Fibroblast of upper back skin (primary cell): Measurements from ENCODE around the gene P3R3URF.
"Not testable (repeated sequence)": the region's sequence is repeated elsewhere in the genome, so short reads cannot be mapped to it uniquely, and the experiment has no call there.

ENCODE experiments used
- DNase-seq: peaks from one replicate; pipeline ENCODE4 v3.0.0-alpha.2; 2013

The P3R3URF gene

GRCh38 chr1:46176211-46176865 lies at the start of gene P3R3URF:
TSS of gene P3R3URF (minus strand) at chr1:46176488. CDS start at chr1:46176471, 17 bp downstream.
- DNase-seq: no peak

GRCh38 chr1:46224966-46225365 lies 48.7 kb upstream of the P3R3URF start:
- no peak for DNase-seq

- peak; percentile 84 for DNase-seq
Measured at GRCh38 chr1:46223472-46223943, 47.2 kb upstream of the P3R3URF start.

GRCh38 chr1:46223055-46223454 lies 46.8 kb upstream of the P3R3URF start:
- DNase-seq: not testable (repeated sequence)

GRCh38 chr1:46221749-46222148 lies 45.5 kb upstream of the P3R3URF start:
- DNase-seq: no peak

- no peak for DNase-seq
Measured at GRCh38 chr1:46220808-46221207, 44.5 kb upstream of the P3R3URF start.

- peak; percentile 12 for DNase-seq
Measured at GRCh38 chr1:46219551-46220520, 43.5 kb upstream of the P3R3URF start.

GRCh38 chr1:46218443-46218842 lies 42.2 kb upstream of the P3R3URF start:
- no peak for DNase-seq

GRCh38 chr1:46215504-46215903 lies 39.2 kb upstream of the P3R3URF start:
- no peak for DNase-seq

- DNase-seq: no peak
Measured at GRCh38 chr1:46211051-46211450, 34.8 kb upstream of the P3R3URF start.

- DNase-seq: no peak
Measured at GRCh38 chr1:46210561-46210960, 34.3 kb upstream of the P3R3URF start.

GRCh38 chr1:46206399-46206798 lies 30.1 kb upstream of the P3R3URF start:
- no peak for DNase-seq

GRCh38 chr1:46205791-46206190 lies 29.5 kb upstream of the P3R3URF start:
- no peak for DNase-seq

- DNase-seq: no peak
Measured at GRCh38 chr1:46205141-46205540, 28.9 kb upstream of the P3R3URF start.

- DNase-seq: no peak
Measured at GRCh38 chr1:46204406-46204742, 28.1 kb upstream of the P3R3URF start.

GRCh38 chr1:46203738-46204405 lies 27.6 kb upstream of the P3R3URF start:
- DNase-seq: no peak

- DNase-seq: no peak
Measured at GRCh38 chr1:46199233-46199749, 23.0 kb upstream of the P3R3URF start.

GRCh38 chr1:46197964-46198811 lies 21.9 kb upstream of the P3R3URF start, which contains the start of gene POMGNT1:
TSS of gene POMGNT1 (minus strand) at chr1:46198434. CDS start at chr1:46197821, 613 bp downstream.
- DNase-seq: peak; percentile 53

GRCh38 chr1:46197560-46197963 lies 21.3 kb upstream of the P3R3URF start:
- DNase-seq: no peak

- DNase-seq: no peak
Measured at GRCh38 chr1:46196609-46197008, 20.3 kb upstream of the P3R3URF start.

GRCh38 chr1:46194641-46195193 lies 18.4 kb upstream of the P3R3URF start:
- DNase-seq: no peak
